ENCODE data around the gene PLXNA4. TPM values are rescaled to one million over a fixed set of nuclear protein-coding genes. Genes with fewer than 3 reads are reported as not detected.

Gene PLXNA4
- total RNA-seq, 1 donor from 2014 or later = 34.9 TPM

DNA sequence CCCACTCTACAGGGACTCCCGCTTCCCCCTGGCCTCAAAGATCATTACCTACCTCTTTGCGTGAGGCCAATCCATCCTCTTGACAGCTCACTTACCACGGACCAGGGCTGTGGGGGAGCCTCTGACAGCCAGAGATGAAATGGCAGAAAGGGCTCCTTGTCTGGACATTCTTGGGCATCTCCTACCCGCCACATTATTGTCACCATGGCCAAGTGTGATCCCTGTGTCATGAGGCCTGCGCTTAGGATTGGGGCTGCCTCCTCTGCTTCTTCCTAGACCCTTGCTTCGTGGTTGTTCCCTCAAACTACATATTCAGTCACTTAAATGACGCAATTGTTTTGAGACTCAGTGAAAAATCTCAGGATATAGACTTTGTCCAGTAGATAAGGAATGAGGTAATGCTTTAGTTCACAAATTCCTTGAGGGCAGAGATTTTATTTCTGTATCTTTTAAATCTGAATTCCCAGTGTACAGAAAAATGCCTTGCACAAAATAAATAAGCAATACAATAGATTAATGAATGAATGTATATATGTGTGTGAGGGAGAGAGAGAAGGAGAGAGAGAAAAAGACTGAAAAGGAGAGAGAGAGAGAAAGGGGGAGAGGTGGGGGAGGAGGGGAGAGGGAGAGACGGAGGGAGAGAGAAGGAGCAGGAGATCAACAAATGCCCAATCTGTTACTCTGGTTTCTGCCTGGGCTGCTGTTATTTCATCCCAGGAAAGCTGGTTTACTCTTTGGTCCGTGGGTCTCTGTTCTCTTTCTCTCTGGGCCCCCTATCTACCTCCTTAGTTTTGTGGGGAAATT, 159.0 kb downstream of the PLXNA4 start:
- peak; percentile 75 for DNase-seq (ENCODE audit: low spot score)

DNA sequence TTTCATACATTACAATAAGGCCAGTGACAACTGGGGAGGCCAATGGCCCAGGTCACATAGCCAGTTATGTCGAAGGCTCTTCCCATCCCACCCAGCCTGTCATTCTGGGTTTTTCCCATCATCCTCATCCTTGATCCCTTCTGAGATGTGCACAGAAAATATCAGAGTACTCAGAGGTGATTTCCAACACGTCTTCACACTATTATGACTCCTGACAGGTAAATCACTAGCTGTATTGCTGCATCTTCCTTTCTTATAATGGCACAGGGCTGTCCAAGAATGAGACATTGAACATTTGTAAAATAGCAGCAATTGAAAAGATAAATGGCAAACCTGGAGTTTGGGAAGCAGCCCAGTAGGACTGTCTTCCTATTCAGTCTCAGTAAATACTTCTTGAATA, 159.9 kb downstream of the PLXNA4 start:
- no peak for DNase-seq (ENCODE audit: low spot score)

DNA sequence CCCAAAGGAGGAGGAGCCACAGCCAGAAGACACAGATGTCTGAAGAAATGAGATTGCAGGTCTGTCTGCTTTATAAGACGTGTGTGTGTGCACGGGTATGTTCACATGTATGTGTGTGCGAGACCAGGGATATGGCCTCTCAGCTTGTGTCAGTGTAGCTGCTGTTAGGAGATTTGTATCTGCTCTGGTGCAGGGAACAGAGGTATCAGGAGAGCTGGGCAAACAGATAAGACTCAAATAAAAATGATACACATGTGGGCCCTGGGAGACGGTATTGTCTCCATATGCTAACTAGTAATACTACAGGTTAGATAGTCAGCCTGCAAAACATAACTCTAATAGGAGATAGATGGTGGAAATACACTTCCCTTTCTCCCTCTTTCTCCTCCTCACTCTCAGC, 161.0 kb downstream of the PLXNA4 start:
- DNase-seq (ENCODE audit: low spot score) = no peak

DNA sequence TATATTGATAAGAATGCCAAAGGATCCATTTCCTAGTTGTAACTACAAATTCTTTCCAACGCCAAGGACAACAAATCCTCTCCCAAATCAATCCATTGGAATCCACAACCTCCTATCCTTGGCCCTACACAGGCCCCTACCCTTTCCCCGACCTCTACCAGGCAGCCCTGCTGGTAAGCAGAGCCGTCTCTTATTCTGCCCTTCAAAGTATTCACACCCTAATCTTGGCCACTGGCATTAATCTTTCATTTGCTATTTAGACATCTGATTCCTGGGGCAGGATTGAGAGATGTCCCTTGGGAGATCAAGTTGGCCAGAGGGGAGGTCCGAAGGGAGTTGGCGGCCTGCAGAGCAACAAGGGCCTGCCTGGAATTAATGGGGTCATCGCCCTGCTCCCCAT, 161.4 kb downstream of the PLXNA4 start:
- DNase-seq (ENCODE audit: low spot score) = no peak

DNA sequence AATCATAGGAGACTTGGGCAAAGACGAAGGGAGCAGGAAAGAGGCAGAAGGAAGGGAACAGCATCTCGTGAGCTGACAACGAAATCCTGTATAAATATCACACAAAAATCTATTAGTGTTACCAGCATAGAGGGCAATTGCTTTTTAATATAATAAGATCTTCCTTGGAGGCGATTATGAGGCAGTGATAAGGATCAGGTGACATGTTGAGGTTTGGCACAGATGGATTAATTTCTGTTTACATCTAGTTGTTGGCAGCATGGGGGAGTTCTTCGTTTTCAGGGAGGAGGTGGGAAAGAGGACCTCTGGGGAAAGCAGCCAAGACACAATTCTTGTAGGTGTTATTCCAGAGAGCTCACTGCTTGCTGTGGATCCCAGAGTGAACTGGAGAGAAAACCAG, 163.8 kb downstream of the PLXNA4 start:
- DNase-seq (ENCODE audit: low spot score) = no peak

DNA sequence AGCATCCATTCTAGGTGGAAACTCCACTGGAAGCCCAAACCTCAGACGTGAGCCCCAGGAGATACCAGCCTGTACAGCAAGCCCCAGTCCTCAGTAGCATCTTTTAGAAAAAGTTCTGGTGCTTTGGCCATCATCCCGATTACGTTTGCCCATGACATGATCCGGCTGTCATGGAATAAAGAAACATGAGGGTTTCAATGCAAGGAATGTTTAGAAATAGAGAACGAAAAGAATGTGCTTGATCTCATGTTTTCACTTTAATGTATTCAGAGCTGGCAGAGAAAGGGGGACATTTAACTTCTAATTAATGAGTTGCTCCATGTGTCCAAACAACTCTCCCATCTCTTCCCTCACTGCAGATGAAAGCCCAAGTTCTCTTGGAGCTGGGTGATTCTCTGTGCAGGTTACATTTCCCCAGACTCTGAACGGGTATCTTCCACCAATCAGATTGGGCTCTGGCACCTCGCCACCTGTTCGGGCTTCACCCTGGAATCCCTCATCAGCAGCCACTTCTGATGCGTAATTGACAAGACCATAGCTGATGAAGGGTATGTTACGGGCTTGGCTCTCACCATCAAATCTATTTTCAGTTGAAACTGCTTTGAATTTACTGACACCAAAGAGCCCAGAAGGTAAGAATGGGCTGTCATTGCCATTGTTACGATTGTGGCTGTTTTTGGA, 165.3 kb downstream of the PLXNA4 start:
- no peak for DNase-seq (ENCODE audit: low spot score)

DNA sequence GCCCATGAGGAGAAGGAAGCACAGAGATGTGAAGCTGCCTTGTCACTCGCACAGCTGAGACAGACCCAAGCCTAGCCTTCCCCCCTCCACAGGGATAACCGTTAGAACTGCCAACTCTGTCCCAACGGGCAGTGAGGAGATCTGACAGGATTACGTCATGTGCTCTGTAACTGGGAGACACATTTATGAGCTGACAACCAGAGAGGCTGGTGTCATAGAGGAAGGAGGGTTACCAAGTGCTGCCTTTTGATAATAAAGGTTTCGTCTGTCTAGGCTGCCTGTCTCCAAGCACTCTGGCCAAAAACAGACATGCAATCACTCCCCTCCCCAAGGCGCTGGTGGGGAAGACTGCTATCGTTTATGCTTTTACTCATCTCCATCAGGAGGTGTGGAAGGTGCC, 165.9 kb downstream of the PLXNA4 start:
- peak; percentile 71 for DNase-seq (ENCODE audit: low spot score)

DNA sequence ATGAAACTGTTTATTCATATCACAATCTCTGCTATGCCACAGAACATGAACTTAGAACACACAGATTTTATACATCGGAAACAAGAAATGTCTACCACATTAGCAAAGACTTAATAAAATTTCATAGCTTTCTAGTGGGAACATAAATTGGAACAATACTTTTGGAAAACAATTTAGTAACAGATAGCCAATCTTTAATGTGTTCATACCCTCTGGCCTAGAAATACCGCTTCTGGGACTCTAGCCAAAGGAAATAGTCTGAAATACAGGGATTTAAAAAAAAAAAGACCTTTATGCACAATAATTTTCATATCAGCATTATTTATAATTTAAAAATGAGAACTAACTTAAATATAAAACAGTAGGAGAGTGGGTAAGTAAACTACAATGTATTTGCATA, 168.5 kb downstream of the PLXNA4 start:
- DNase-seq (ENCODE audit: low spot score) = peak; percentile 65

DNA sequence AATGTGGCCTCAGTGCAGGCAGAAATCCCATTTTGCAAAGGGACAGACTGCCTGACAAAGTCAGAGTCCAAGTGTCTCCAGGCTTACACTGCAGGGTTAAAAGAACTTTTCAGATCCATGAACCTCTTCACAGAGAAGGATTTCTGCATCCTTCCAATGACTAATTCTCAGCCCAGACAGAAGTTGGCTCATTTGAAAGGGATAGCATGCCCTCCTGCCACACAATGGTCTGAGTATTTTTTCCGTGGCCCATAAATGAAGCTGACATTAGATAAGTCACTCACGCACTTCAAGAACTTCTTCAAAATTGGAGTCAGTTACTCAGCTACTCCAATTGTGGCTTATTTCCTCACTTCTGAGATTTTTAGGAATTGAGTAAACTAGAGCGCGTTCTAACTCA, 170.2 kb downstream of the PLXNA4 start:
- no peak for DNase-seq (ENCODE audit: low spot score)

DNA sequence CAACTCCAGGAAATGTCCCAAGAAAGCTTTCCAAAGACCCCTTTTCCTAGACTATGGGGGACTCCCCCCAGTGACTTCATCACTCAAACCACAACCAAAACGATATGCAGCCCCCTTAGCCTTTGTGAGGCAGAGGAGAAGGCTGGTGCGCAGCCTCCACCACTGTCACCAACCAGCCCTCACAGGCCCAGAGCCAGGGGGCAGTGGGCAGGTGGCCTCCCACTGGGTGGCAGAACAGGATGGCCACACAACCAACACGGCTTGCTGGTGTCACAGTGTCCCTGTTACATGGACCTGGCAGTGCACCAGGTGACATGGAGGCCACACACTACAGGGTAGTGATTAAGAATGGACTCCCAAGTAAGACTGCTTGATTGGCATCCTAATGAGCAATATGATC, 172.0 kb downstream of the PLXNA4 start:
- no peak for DNase-seq (ENCODE audit: low spot score)

DNA sequence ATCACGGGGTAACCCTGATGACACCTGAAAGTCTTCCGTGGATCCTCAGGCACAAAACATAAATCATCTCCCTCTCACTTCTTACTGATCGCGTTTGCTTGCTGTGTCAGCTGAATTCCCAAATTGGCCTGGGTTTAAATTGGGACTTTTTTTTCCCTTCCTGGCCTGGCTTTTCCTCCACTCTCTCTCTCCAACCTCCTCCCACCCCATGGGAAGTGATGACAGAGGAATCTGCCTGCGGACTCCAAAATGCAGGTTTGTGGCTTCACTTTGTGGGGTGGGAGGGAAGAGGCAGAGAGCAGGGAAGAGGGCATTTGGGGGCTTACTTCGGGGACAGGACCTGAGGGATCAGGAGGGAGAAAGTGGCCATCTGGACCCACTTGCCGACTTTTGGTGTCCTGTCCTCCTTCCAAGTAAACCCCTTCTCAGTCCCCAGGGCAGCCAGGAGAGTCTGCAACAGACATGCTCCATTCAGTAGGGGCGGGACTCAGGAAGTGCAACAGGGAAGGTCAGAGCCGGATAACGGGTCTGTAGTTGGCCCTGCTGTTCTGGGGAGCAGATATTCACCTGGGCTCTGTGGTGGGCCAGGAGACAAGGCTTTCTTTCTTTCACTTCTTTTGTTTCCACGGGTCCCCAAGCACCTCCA, 172.7 kb downstream of the PLXNA4 start:
- DNase-seq (ENCODE audit: low spot score) = no peak

DNA sequence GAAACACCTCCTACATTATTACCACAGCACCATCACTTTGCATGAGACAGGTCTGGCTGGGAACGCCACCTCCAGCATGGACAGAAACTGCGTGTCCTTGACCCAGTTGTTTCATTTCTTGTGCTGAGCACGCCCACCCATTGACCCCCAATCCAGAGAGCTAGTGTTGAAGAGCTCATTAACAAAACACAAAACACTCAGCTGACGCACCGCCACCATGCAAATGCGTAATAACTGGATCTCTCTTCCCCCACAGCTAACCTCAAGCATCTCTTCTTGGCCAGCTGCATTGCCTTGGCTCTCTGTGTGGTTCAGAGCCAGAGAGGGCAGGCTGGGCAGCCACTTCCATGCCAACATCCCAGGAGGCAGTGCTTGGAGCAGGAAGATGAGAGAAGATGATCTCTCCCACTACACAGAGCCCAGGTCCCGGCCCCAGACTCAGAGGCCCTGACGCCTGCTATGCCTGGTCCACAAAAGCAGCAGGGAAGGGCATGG, 173.5 kb downstream of the PLXNA4 start:
- DNase-seq (ENCODE audit: low spot score) = no peak

DNA sequence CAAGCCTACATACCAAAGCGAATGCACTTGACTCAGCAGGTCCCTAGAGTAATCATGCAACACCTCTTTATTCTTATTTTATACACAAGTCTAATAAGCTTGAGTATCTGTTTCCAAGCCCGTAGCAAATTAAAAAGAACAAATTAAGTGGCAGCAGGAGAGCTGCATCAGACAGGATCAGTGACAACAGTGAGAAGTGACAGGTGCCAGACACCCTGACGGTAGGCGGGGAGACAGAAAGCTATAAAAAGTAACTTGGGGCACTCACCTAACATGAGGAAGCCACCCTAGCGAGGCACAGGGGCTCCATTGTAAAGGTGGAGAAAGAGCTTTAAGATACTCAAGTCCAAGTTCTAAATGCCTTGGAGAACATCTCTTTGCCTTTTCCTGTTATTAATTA, 174.2 kb downstream of the PLXNA4 start:
- DNase-seq (ENCODE audit: low spot score) = no peak

DNA sequence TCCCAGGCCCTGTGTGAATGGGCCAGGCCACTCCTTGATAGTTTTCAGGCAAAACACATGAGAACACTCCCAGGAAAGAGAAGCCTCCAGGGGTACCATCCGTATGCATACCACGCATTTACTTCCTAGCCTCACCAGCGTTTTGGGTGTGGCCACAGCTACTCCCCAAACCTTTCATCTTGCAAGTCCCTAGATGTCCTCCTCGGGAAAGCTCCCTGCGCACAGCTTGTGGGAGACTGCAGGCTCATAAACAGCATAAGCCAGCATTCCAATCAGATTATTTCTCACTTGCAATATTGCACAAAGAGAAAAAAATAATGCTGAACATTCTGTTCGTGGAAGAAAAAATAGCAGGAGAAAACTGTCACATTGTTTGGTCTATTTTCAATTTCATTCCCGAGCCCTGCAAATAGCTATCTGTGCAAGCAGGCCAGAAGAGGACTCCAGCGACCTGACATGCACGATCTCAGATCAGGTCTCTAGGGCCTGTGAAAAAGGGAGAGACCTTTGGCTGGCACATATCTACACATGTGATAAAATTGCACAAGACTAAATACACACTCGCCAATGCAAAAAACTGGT, 175.6 kb downstream of the PLXNA4 start:
- peak; percentile 64 for DNase-seq (ENCODE audit: low spot score)

DNA sequence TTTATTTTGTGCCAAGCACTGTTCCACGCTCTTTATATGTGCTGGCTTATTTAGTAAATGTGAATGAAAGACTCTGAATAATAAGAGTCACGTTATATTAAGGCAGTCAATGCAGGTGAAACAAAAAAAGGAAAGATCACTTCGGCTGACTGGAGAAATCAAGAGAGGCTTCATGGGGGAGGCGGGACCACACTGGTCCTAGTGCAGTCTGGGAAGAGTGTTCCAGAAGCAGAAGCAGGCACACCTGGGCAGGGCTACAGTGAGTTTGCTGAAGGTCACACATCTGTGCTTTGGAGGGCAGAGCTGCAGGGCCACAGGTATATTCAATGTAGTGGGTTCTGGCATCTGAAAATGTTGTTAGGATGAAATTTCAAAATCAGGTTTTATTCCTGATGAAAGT, 176.9 kb downstream of the PLXNA4 start:
- no peak for DNase-seq (ENCODE audit: low spot score)

DNA sequence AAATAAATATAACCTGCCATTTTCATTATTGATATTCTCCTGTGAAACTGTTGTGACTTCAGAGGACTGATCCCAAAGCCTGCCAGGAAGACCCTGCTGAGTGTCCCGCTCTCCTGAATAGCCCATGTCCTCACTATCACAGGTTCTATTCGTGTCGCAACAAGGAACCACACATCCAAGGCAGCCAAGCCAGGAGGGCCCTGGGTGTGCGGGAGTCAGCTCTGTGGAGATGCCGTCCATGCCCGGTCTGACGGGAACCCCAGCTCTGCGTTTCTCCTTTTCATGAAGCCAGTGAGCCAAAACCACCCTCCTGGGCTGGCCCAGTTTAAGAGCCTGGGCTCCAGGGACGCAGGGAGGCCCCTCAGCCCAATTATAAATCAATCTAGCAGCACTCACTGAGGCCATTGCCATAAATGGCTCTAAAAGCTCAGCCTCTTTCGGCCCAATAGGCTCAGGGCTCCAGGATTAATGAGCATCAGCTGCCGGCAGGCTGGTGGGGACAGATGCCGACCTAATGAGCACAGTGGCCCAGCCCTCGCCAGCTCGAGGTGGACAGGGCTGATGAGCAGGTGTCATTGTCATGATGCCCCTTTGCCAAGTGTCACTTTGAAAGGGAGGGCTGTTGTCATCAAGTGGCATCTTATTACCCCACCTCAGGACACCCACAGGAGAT, 177.9 kb downstream of the PLXNA4 start:
- DNase-seq (ENCODE audit: low spot score) = no peak

DNA sequence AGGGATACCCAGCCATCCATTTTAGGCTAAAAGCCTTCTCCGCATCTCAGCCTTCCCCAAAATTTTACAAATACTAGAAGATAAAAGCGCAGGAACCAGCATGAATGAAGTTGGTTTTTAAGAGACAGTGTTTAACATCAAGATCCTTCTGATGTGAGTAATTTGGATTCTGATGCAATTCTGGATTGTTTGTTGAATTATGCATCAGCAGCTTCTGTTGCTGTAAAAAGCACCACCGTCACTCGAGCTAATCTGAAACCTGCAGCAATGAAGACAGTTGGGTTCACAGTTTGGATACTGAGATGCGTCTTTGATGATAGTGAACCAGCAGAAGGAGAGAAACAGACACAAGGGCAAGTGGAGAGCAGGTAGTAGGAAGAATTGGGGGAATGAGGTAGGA, 179.2 kb downstream of the PLXNA4 start:
- no peak for DNase-seq (ENCODE audit: low spot score)

DNA sequence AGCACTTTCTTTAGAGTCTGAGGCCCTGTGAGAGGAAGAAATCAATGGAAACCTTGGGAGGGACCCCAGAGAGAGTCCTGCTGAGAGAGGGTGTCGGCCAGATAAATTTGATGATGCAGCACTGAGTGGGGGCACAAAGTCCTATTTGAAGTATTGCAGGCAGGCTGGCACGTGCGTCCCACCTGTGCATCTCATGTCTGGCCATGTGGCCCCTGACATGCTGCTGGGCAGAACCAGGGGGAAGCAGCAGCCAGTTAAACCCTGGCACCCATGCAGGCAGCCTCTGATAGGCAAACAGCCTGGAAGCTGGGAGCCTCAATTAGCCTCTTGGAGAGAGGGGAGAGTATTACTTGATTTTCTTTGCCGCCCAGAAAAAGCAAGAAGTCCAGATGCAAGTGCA, 180.9 kb downstream of the PLXNA4 start:
- DNase-seq (ENCODE audit: low spot score) = no peak

DNA sequence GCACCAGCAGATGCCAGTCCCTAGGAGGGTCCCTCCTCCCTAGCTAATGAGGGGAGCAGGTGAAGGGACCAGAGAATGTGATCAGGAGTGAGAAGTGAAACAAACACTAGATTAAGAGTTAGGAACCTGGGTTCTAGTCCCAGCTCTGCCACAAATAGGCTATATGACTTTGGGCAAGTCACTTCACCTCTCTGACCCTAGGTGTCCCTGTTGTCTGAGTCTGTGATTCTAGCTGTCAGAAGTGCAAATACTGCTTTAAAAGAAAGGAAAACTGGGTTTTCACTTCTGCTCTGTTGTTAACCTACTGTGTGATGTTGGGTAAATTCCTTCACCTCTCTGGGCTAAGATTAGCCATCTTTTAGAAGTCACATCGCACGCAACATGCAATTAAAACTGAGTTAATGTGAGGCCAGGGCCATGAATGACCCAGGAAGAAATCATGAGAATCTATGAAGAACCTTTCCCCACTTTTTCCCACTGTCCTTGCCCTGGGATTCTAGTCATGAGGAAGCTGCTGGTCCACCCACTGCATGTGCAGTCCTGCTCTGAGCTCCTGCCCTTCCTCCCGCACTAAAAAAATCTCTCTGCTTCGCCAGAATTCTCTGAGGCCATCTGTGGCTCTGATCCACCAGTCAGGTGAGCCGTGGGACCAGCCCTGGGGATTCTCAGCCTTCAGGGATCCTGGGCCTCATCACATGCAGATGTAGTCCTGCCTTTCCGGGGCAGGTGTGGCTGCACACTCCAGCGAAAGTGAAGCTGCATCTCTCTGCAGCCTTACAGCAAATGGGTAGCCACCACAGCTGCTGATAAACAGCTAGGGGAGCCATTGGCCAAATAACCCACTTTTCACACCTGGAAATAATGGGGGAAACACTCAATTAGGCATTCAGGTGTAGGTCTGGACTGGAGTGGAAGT, 181.7 kb downstream of the PLXNA4 start:
- DNase-seq (ENCODE audit: low spot score) = no peak

DNA sequence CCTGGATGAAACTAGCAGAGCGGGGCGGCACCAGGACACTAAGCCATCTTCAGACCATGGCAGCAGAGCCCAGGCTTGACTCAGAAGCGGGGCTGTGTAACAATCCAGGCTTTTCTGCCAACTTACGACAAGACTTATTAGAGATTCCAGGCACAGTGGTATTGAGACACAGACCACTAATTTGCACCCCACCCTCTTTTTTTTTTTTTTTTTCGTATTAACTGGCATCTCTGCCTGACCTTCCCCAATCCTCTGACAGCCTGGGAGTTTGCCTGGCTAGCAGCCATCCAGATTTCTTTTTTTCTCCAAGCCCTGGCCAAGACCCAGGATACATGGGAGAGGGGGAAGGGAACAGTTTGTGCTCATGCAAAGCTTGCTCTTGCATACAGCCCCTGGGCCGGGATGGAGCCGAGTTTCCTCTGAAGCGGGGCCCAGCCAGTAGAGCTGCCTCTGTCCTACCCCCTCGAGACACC, 182.4 kb downstream of the PLXNA4 start:
- DNase-seq (ENCODE audit: low spot score) = peak; percentile 90
